ENCODE measurements around the gene STAG3.

GRCh38 chr7:100152937-100153666 lies 24.6 kb upstream of the STAG3 start:
- TF ChIP-seq EZH2 (IDR thresholded peaks at IDR 0.05; ENCODE audit: borderline replicate concordance, insufficient read depth, low read length, poor library complexity, severe bottlenecking) (no peak), CTCF (IDR thresholded peaks at IDR 0.05; ENCODE audit: poor library complexity, severe bottlenecking) (no peak), EP300 (conservative IDR thresholded peaks at IDR 0.05; ENCODE audit: poor library complexity, severe bottlenecking) (no peak)
